ENCODE results near the gene CKAP2L.
A peak's percentile ranks its signal among the peaks of the same experiment; 100 is the strongest.

The CKAP2L gene, protein sequence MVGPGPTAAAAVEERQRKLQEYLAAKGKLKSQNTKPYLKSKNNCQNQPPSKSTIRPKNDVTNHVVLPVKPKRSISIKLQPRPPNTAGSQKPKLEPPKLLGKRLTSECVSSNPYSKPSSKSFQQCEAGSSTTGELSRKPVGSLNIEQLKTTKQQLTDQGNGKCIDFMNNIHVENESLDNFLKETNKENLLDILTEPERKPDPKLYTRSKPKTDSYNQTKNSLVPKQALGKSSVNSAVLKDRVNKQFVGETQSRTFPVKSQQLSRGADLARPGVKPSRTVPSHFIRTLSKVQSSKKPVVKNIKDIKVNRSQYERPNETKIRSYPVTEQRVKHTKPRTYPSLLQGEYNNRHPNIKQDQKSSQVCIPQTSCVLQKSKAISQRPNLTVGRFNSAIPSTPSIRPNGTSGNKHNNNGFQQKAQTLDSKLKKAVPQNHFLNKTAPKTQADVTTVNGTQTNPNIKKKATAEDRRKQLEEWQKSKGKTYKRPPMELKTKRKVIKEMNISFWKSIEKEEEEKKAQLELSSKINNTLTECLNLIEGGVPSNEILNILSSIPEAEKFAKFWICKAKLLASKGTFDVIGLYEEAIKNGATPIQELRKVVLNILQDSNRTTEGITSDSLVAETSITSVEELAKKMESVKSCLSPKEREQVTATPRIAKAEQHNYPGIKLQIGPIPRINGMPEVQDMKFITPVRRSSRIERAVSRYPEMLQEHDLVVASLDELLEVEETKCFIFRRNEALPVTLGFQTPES

GRCh38 chr2:112764071-112765044, at the start of gene CKAP2L:
TSS of gene CKAP2L (minus strand) at chr2:112764609. CDS start at chr2:112764598, 11 bp downstream.
- peak; percentile 98 for DNase-seq

- no peak for DNase-seq
Measured at GRCh38 chr2:112813280-112813966, 49.0 kb upstream of the CKAP2L start.

GRCh38 chr2:112812318-112813267, 48.2 kb upstream of the CKAP2L start:
- peak; percentile 58 for DNase-seq

DNA sequence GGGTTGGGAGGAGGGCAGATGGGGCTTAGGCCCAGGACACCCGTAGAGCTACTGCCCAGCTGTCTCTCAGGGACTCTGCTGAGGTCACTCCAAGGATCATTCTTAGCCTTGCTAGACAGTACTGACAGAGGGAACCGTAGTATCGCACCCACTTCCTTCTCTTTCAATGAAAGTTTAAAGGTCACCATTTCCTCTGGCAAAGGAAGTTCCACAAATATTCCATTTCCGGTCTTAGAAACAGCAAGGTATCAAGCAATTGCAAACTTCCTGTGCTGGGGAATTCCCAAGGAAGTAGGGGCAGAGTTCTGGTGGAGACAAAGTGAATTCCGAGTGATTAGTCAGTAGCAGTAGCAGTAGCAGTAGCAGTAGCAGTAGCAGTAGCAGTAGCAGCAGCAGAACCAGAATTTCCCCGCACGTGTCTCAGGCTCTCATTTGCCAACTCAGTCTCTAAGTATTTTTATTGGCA, 47.5 kb upstream of the CKAP2L start:
- peak; percentile 93 for DNase-seq

- DNase-seq: no peak
Measured at GRCh38 chr2:112811276-112811831, 46.9 kb upstream of the CKAP2L start.

DNA sequence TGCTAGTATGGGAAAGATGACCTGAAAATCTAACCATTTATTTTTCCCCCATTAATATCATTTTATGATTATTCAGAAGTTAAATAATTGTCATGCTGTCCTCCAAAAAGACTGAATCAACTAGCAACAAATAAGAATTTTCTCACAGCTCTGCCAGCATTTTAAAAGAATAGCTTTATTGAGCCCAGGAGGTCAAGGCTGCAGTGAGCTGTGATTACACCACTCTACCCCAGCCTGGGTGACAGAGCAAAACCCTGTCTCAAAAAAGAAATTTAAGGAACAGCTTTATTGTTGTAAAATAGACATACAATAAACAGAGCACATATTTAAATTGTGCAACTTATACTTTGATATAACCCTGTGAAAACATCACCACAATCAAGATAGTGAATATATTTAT, 44.7 kb upstream of the CKAP2L start:
- DNase-seq: no peak

DNA sequence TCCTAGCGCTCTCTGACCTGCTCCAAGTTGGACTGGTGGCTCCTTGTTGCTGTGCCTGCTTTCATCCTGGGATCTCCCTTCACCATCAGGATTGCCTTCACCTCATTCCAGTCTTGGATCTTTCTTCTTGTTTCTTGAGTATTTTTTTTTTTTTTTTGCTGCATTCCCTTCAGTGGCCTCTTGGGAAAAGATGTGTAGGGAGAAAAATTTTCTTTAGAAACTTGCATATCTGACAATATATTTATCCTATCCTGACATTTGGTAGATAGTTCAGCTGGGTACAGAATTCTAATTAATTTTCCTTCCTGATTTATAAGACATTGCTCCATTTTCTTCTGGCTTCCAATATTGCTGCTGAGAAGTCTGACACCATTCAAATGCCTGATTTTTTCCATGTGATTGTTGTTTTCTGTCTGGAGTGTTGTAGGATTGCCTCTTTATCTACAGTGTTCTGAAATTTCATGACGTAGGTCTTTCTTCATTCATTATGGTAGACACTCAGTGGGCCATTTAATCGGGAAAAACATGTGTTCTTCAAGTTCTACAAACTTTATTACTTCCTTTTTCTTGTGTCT, 42.9 kb upstream of the CKAP2L start:
- DNase-seq: no peak

GRCh38 chr2:112805542-112805941, 41.1 kb upstream of the CKAP2L start:
- no peak for DNase-seq

GRCh38 chr2:112803691-112804521, 39.5 kb upstream of the CKAP2L start:
- no peak for DNase-seq

DNA sequence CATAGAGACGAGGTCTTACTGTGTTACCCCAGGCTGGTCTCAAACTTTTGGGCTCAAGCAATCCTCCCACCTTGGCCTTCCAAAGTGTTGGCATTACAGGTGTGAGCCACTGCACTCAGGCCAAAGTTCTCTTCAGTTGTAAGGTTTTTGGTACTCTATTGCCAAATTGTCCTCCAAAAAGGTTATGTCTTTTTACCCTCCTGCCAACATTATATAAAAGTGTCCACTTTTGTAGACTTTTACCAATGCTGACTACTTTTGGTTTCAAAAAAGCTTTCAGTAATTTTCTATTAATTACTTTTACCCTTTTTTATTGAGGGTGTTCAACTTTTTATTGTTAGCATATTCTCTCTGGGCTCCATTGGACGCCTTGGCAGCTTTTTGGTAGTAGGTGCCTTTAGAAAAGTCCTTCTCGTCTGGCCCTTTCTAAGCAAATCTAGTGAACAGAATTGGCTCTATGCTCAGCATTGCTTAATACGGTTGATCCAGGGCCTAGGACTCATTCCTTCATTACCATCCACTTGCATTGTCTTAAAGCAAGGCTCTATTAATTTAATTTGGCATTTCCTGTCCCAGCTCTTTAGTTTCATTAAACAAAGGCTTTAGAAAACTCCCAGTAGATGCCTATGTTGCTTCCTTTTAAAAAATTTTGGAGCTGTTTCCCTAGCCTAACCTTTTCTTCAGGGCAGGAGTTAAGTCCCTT, 36.6 kb upstream of the CKAP2L start:
- no peak for DNase-seq

- peak; percentile 89 for DNase-seq
Measured at GRCh38 chr2:112798979-112799975, 34.9 kb upstream of the CKAP2L start.

DNA sequence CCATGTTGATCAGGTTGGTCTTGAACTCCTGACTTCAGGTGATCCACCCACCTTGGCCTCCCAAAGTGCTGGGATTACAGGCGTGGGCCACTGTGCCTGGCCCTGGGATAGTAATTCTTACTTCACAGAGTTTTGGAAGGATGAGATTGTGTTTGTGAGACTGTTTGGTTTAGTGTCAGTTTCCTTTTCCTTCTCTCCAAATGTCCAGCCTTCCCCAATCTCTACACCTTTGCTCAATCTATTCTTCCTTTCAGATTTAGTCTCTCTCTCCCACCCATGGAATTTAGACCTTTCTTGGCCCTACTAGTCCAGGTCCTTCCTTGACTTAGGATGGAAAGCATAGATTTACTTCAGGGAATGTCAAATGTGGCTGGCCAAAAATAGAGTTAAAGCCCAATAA, 32.1 kb upstream of the CKAP2L start:
- DNase-seq: no peak

DNA sequence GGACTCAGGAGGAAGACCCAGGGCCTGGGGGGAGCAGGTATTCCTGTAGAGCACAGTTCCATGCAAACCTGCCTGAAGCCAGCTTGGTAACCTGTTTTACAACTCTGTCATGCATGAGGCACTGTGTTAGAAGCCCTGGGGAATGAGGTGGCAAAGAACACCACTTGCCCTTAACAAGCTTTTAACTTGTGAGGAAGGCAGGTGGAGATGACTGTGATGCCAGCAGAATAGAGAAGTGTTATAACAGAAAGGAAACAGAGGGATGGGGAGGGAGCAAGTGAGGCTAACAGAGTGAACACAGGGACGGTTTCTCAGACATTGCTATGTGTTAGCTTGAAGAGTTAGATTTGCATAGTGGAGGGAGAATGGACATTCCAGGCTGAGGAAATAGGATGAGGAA, 31.4 kb upstream of the CKAP2L start:
- DNase-seq: peak; percentile 74

GRCh38 chr2:112794841-112795240, 30.4 kb upstream of the CKAP2L start:
- no peak for DNase-seq

DNA sequence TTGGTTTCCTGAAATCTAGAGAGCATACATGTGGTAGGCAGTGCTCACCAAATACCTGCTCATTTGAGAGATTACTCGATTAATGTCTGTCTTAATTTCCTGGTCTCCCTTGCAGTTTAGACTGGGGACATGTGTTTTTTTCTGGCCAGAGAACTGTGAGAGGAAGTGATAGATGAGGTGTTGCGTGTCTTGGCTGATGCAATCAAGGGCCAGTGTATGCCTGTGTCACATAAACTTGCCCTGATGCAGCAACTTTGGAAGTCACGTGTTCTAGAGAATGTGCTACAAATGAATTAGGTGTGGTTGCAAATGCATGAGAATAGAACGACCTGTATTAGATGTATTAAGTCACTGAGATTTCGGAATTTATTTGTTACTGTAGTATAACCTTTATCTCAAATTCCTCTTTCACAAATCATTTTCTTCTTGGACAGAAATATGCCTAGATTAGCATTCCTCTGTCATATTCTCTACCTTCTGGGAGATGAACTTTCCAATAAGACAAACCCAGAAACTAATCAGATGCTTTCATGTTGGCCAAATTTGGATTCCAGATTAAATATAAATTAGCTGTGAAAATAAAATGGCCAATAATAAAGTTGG, 29.8 kb upstream of the CKAP2L start:
- peak; percentile 89 for DNase-seq

DNA sequence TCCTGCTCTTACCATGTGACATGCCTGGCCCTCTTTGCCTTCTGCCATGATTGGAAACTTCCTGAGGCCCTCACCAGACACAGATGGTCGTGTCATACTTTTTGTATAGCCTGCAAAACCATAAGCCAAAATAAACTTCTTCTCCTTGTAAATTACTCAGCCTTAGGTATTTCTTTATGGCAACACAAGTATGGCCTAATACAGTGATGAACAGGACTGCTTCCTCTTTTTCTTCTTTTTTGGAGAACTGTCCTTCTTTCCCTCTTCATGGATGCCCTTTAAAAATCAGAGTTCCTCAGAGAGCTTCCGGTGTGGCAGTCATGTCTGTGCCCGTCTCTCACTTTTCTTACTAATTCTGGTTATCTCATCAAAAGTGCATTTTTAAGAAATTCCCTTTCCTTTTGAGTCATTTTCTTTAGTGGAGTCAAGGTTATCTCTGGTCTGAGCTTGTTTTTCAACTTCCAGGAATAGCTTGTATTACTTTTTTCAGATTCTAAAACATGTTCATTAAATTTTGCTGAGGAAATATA, 29.1 kb upstream of the CKAP2L start:
- peak; percentile 95 for DNase-seq

DNA sequence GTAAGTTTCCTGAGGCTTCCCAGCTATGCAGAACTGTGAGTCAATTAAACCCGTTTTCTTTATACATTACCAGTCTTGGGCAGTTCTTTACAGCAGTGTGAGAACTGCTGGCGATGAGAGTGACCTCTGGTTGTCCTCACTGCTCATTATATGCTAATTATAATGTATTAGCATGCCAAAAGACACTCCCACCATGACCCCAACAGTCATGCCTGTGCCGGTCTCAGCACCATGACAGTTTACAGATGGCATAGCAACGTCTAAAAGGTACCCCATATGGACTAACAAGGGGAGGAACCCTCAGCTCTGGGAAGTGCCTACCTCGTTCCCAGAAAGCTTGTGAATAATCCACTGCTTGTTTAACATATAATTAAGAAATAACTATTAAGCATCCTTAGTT, 28.0 kb upstream of the CKAP2L start:
- no peak for DNase-seq

All from suppressor macrophage treated with lipopolysaccharide for 4 hours (primary cell).